Colonic mucosa (tissue), 4 donors: ENCODE results near the gene TSPAN10. TPM values are rescaled to one million over a fixed set of nuclear protein-coding genes. Genes with fewer than 3 reads are reported as not detected.

Experiments used
- DNase-seq: peaks from one replicate; pipeline ENCODE4 v3.0.0-alpha.2; 2020
- H3K27ac ChIP-seq: fragments of 200-600 bp; one replicate; pipeline ENCODE4 v1.8.0; 2021
- H3K27me3 ChIP-seq: fragments of 200-600 bp; one replicate; pipeline ENCODE4 v1.8.0; 2021
- H3K36me3 ChIP-seq: fragments of 200-600 bp; one replicate; pipeline ENCODE4 v1.8.0; 2021
- H3K4me1 ChIP-seq: fragments of 200-600 bp; one replicate; pipeline ENCODE4 v1.8.0; 2021; ENCODE audit warnings: mild to moderate bottlenecking
- H3K4me3 ChIP-seq: fragments of 200-600 bp; one replicate; pipeline ENCODE4 v1.8.0; 2021
- H3K9ac ChIP-seq, 2 donors: one replicate each; pipeline ENCODE4 v1.7.0; 2013; ENCODE audit warnings: control low read depth in 2 of 2, low read depth in 2 of 2, low read length in 2 of 2
- H3K9me3 ChIP-seq: fragments of 200-600 bp; one replicate; pipeline ENCODE4 v1.8.0; 2021
- CTCF ChIP-seq: fragments of 200-600 bp; IDR thresholded peaks from one replicate; pipeline ENCODE4 v1.8.0; 2022; ENCODE audit warnings: antibody characterized with exemption, mild to moderate bottlenecking
- intact Hi-C: fragments of 100-400 bp; cut with DNase I; formaldehyde crosslinking; loops from one replicate; pipeline ENCODE4 v1.14.1; 2022
- total RNA-seq, 2 donors: library from RNA; stranded (reverse); fragmentation: NEBNext Ultra II Directional in 1 of 2; extraction: Animal tissue kit (Norgen Biotek cat#: 25700) in 1 of 2; gene quantifications; one replicate each; pipeline ENCODE4 v1.2.1, GENCODE V29; 2021
- donor health status: healthy.
- donor health status: DM: no; HTN: no; CAD: no.
- donor health status: DM: no; HTN: no; CAD: no.

Gene TSPAN10
- total RNA-seq, 2 donors from 2014 or later, result 0.25 to 0.32 TPM

- no peak overlapping the region for H3K9ac ChIP-seq
- H3K4me3 ChIP-seq, result no peak overlapping the region
- no peaks in the 10 kb centered on the region for H3K9me3 ChIP-seq
- intact Hi-C loops, result no loop called here
- DNase-seq, result no peak
- no peak overlapping the region for H3K27ac ChIP-seq
- no peaks in the 10 kb centered on the region for H3K36me3 ChIP-seq
- H3K27me3 ChIP-seq, result peaks cover 16% of the 10 kb centered on the region
- H3K4me1 ChIP-seq, result no peaks in the 10 kb centered on the region
- no peak for TF ChIP-seq CTCF
These were observed 14.7 kb downstream of the TSPAN10 start for GRCh38 chr17:81651692-81652091.

DNA sequence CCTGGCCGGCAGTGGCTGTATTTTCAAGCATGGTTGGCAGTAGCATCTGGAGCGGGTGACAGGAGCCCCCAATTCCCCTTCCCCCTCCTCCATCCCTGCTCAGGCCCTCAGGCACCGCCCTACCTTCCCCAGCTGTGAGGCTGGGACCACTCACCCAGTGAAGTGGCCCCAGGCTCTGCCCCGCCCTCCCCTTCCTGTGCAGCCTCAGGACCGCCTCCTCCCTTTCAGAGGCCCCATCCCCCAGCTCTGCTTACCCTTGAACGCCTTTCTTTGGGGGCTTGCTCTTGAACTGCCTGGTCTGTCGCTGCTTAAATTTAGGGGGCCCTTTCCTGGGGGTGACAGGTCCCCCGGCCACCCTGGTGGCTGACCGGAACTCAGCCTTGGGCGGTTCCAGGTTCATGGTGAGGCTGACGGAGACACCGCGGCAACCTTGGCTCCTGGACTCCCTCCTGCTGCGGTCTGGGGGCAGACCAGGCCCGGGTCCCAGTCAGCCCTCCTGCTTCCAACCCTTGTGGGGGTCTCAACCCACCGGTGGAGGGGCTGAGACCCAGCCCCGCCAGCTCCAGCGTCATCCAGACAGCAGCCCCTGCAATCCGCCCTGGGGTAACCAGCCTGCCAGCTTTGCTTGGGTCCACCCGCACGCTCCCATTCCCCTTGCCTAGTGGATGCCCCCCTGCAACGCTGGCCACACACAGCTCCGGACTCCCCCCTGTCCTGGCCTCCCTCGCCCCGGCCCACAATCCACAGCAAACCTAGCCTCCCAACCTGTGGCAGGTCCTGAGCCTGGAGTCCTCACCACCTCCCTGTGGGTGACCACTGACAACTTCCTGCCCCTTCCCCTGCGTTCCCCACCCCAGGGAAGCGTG is 16.1 kb downstream of the TSPAN10 start:
- Histone ChIP-seq H3K9ac (peak overlapping the region in 1 of 2 donors; percentile 24), H3K9me3 (no peaks in the 10 kb centered on the region), H3K27ac (no peak overlapping the region), H3K4me3 (peak overlapping the region; percentile 4), H3K36me3 (no peaks in the 10 kb centered on the region), H3K4me1 (no peaks in the 10 kb centered on the region), H3K27me3 (peaks cover 6% of the 10 kb centered on the region)
- TF ChIP-seq CTCF, result no peak
- intact Hi-C loops, result no loop called here
- no peak for DNase-seq

DNA sequence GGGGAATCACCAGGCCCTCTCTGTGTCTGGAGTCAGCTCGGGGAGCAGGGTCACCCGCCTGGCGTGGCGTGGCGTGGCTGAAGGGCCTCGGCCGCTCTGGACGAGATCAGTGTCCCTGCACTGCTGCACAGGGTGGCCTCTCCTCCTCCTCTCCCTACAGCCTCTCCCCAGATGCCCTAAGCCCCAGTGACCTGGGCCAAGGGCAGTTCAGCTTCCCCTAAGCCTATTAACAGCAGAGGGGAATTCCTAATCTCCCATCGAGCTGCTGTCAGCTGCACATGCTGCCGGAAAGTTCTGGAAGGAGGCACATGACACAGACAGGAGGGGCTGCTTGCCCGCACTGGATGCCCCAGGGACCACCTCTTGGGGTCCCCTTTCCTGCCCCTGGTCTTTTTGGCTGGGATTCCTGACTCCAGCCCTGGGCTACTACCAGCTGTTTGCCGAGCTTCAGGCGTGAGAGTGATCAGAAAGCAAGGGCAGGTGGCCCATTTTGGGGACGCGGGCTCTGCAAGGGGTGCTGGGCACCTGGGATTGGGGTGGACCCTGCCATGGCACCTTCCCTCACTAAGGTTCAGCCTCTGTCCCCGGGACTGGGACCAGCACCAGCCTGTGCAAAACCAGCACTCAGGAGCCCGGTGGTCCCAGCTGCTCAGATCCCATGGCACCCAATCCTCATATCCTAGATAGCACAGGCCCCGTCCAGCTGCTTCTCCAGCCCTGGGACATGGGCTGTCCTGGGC is 18.6 kb downstream of the TSPAN10 start:
- intact Hi-C loops, result no loop called here
- no peaks in the 10 kb centered on the region for H3K27me3 ChIP-seq
- no peak for DNase-seq

GRCh38 chr17:81656118-81656743 is 19.2 kb downstream of the TSPAN10 start, which contains the start of gene PDE6G:
Gene PDE6G, minus strand, starts transcription at chr17:81656542. Its CDS starts 3,237 bp downstream, at chr17:81653305.
- no peaks in the 10 kb centered on the region for H3K4me1 ChIP-seq
- no peaks in the 10 kb centered on the region for H3K9me3 ChIP-seq
- no peak for DNase-seq
- intact Hi-C loops, result no loop called here
- no peak within 1 kb of the TSS for H3K27ac ChIP-seq
- TF ChIP-seq CTCF, result no peak
- H3K4me3 ChIP-seq, result no peak within 1 kb of the TSS
- H3K9ac ChIP-seq, result no peak within 1 kb of the TSS
- H3K27me3 ChIP-seq, result no peaks in the 10 kb centered on the region
- no peaks in the 10 kb centered on the region for H3K36me3 ChIP-seq

More for the DNA sequence above, 18.6 kb downstream of the TSPAN10 start:
- no peak overlapping the region for H3K9ac ChIP-seq
- no peak for TF ChIP-seq CTCF
- H3K9me3 ChIP-seq, result no peaks in the 10 kb centered on the region
- no peak overlapping the region for H3K4me3 ChIP-seq
- no peaks in the 10 kb centered on the region for H3K36me3 ChIP-seq
- H3K27ac ChIP-seq, result no peak overlapping the region
- H3K4me1 ChIP-seq, result no peaks in the 10 kb centered on the region

DNA sequence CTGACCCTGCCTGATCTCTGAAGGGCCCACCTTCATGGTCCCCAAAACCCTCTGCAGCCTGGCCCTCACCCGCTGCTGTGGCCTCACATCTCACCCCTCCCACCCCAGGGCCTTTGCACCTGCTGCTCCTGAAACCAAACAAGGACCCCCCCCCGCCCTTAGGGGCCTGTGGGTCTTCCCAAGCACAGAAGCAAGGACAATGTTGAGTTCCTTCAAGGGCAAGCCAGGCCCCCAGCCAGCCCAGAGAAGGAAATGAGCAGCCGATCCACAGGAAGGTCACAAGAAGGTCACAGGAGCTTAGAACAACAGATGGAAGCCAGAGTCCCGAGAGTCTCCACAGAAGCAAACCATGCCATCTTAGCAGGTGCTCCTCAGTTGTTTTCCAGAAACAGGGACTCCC is 19.8 kb downstream of the TSPAN10 start:
- Histone ChIP-seq H3K4me1 (no peaks in the 10 kb centered on the region), H3K27ac (no peak overlapping the region), H3K36me3 (no peaks in the 10 kb centered on the region), H3K9me3 (no peaks in the 10 kb centered on the region), H3K27me3 (no peaks in the 10 kb centered on the region), H3K4me3 (no peak overlapping the region), H3K9ac (no peak overlapping the region)
- TF ChIP-seq CTCF, result no peak
- DNase-seq, result no peak
- intact Hi-C loops, result no loop called here
